Activated CD8-positive, alpha-beta memory T cell treated with anti-CD3 and anti-CD28 coated beads, Interleukin-2, amount 50 U/mL, for 4 hours (primary cell): ENCODE results near the gene RPTOR.
A peak's percentile ranks its signal among the peaks of the same experiment; 100 is the strongest.
"Not testable (repeated sequence)": the region's sequence is repeated elsewhere in the genome, so short reads cannot be mapped to it uniquely, and the experiment has no call there.

Experiments used
- DNase-seq: peaks from one replicate; pipeline ENCODE4 v3.0.0-alpha.2; 2020

The RPTOR gene

DNA sequence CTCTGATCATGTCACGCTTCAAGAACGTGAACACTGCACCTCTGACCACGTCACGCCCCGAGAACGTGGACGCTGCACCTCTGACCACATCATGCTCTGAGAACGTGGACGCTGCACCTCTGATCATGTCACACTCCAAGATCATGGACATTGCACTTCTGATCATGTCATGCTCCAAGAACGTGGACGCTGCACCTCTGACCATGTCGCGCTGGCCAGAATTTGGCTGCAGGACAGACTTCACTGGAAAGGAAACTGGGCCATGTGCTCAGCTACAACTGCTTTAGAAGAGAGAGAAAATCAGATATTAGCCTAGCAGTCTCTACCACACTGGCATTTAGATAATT lies 182.7 kb downstream of the RPTOR start:
- DNase-seq: no peak

DNA sequence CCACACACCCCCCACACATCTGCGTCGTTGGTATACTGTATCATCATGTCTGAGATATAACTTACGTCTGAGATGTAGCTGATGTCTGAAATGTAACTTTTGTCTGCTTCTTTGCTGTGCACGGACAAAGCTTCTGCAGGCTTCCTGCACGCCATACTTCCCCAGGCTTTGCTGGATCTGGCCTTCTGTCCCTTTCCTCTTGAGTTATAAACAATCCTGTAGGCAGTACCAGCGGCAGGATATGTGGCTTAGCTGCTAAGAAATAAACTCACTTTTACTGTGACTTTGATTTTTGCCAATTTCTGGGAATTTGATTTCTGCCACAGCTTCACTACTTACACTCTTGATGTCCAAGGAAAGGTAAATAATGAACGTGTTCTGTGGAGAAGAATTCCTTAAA lies 184.4 kb downstream of the RPTOR start:
- DNase-seq: no peak

DNA sequence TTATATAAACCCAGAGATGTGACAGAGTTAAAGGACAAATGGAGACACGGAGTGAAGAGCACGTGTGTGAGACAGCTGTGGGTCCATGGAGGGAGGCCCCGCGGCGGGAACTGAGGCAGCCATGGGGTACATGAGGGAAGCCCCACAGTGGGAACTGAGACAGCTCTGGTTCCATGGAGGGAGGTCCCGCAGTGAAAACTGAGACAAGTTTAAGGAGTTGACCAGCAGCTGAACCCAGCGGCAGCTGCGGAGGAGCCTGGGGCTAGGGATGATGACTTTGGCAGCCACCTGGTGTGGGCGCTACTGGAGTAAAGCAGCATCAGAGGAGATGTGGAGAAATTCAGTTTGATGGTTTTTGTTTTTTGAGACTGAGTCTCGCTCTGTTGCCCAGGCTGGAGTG lies 185.1 kb downstream of the RPTOR start:
- DNase-seq: no peak

DNA sequence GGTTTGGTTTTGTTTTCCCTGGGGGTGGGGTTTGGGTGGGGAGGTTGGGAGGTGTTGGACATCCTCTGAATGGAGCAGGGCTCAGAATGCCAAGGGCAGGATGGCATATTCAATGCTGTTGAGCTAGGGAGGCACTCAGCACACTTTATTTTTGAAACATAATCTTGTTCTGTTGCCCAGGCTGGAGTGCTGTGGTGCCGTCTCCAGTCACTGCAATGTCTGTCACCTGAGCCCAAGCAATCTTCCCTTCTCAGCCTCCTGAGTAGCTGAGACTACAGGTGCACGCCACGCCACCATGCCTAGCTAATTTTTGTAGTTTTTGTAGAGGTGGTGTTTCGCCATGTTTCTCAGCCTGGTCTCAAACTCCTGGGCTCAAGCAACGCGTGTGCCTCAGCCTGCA lies 186.1 kb downstream of the RPTOR start:
- DNase-seq: no peak

DNA sequence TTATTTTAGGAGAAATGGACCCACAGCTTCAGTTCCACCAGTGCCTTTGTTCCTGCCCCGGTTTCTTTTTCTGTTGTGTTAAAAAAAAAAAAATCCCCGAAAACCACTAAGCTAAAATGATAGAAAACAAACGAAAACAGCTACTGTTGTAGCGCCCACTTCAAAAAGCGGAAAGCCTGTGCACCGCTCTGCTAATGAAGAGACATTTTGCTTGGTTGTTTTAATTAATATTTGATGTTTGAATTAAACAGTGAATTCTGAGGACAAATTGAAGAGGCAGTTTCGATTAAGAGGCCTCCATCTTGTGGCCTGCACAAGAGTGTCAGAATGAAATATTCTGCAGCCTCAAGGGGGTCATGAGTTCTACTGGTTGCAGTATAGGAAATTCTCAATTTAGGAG lies 186.7 kb downstream of the RPTOR start:
- no peak for DNase-seq

DNA sequence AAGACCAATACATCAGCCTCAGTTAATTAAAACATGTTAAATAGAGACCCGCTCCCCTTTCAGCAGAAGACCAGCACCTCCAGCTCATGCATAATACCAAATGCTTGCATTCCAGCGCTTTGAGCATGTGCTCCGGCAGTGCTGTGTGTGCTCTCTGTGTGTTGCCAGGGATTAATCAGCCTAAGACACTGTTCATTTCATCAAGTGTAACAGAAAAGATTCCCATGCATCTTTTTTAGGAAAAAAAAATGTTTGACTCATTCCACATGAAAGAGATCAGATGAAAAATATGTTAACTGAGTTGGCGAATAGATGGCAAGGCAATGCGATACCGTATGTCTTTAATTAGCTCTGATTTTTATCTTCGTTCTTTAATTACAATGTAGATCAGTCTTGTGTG lies 187.6 kb downstream of the RPTOR start:
- no peak for DNase-seq

DNA sequence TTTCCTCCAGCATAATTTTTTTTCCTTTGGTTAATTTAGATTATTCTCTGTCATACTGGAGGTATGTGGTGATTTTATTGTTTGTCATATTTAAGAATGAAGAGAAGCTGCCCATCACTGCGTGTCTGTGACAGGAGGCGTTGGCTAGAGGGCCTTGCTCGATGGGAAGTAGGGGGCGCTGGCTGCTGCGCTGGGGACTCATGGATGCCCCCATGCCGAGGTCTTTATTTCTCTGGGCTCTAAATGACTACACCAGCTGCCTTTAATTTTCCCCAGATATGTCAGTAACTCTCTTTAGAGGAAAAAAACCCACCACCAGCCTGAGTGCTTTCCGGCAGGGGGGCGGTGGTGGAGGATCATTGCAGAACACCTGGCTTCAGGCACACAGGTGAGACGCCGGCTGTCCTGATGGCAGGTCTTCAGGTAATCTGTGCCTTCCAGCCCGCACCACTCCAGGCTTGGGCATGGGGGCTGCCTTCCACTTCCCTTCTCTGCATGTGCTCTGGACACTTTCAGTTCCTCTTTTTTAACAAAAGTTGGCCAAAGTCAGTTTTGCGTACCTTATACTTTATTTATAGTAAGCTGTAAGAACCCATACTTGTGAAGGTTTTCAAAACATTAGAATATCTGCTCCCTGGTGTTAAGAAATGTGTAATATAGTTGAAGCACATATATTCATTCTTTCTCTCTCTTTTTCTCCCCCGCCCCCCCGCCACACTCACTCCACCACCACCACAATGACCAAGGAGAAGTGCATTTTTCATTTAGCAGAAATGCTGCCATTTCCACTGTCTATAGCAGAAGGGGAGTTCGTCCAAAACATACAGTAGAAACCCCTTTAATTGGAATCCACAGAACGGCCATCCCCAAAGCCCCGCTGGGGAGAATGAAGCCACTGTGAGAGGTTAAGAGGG lies 192.7 kb downstream of the RPTOR start:
- no peak for DNase-seq

DNA sequence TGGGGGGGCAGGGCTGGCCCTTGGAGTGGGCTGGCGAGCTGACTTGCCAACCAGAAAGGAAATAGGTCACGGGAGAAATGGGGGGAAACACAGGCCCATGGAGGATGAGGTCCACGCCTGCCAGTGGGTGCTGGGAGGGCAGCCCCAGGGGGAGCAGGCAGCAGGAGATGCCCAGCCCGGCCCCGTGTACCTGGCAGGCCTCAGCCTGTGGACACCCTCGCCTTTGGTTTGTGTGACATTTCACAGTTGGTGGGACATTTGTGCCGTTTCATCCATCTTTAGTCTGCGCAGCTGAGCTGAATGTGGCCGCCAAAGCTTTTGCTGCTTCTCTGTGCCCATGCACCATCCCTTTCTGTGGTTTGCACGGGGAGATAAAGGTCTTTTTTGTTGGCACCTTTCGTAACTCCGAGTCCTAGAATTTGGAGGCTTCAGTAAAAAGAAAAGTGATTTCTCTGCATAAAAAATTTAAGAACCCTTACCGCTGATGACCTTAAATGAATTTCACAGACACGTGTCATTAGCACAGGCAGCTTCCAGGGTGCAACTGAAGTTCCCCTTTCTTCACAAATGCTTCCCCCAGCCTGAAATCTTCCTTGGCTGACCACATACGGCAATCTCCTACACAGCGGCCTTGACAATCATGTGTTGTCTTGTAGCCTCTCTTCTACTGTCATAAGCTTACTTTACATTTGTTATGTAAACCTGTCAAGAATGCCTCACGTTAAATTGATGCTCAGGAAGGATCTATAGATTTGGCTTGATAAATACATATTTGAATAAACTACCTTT lies 193.6 kb downstream of the RPTOR start:
- no peak for DNase-seq

DNA sequence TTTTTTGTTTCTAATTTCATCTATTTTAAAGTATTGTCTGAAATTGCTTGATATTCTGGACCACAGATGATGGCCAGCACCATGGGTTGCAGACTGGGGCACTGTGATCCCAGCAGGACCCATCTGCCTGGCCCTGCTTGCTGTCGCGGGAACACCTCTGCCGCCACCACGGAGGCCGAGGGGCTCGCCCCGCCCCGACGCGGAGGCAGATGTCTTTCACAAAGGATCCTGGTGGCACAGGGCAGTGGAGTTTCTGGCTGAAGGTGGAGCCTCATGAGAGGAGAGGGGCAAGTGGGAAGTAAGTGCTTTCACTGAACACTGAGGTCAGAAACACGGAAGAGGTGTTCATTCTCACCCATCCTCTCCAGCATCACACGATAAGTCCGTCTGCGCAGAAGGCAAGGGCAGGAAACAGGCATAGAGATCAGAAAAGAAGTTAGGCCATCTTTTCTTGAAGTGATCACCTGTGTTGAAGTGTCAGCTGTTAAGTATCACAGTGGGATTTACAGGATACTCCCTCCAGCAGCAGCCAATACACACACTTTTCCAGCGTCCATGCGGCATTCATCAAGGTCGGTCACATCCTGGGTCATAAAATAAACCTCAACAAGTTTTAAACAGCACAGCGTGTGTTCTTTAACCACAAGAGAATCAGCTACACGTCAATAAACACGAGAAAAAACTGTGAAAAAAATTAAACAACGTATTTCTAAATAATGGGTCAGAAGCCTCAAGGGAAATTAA lies 194.5 kb downstream of the RPTOR start:
- no peak for DNase-seq

DNA sequence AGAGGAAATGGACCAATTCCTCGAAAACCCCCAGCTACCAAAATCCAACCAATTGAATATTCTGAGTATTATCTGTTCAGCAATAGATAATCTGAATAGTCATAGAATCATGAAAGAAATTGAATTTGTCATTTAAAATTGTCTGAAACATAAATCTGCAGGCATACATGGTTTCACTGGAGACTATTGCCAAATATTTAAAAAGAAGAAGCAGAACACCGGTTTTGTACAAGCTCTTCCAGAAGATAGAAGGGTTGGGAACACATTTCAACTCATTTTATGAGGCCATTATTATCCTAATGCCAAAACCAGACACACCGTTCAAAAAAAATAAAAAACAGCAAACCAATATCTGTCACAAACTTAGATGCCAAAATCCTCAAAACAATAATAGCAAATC lies 195.5 kb downstream of the RPTOR start:
- no peak for DNase-seq

DNA sequence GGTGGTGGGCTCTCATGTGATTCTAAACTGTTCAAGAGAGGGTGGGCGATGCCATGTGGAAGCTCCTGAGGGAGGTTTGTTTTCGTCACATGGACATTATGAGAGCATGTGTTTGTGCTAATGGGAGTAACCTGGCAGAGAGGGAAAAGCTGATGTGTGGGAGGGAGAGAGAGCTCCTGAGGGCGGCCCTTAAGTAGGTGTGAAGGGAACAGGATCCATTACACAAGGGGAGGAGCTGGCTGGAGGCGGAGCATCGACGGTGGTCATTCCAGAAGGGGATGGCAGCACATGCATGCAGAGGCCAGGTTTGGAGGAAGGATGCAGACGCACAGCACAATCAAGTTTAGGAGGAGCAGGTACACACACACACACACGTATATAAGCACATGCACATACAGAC lies 197.5 kb downstream of the RPTOR start:
- DNase-seq: no peak

DNA sequence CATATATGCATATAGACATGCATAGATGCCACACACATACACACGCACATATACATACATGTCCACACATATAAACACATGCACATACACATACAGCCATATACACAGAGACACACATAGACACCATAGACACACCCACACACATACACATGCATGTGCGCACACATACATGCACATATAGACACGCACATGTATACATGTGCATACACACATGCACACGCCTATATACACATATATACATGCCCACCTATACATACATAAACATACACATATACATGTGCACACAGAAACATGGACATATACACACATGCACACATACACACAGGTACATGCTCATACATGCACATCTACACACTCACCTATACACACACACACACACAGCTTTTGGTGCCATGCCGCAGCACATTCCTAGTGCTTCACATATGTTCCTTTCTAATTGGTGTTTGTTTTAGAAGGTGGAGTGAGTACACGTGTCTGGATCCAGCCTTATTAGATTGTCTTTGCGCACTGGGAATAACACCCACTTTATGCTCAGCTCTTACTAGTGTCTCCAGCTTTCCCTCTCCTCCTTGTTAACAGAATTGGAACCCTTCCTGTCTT lies 198.0 kb downstream of the RPTOR start:
- DNase-seq: no peak

DNA sequence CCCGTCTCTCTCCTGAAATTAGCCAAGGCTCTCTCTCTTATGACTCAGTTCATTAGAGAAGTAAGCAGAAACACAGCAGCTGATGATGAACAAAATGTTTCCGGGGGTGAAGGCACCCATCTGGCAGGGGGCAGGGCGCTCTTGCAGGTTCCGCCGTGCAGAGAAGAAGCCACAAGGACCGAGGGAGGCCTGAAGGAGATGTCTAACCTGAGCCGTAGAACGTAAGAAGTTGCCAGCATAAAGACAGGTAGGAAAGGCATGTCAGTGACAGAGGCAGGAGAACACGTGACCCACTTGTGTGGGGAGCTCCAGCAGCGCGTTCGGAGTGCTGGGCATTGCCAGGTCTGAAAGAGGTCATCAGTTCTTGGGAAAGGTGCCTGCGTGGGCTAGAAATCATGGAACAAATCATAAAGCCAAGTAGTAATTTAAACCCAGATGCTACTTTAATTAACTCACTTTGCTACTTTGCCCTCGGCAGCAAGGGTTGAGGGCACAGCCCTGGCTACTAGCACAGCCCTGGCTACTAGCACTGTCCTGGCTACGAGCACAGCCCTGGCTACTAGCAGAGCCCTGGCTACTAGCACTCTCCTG lies 198.6 kb downstream of the RPTOR start:
- peak; percentile 40 for DNase-seq

DNA sequence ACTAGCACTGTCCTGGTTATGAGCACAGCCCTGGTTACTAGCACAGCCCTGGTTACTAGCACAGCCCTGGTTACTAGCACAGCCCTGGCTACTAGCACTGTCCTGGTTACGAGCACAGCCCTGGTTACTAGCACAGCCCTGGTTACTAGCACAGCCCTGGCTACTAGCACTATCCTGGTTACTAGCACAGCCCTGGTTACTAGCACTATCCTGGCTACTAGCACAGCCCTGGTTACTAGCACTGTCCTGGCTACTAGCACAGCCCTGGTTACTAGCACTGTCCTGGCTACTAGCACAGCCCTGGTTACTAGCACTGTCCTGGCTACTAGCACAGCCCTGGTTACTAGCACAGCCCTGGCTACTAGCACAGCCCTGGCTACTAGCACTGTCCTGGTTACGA lies 199.3 kb downstream of the RPTOR start:
- DNase-seq: not testable (repeated sequence)

DNA sequence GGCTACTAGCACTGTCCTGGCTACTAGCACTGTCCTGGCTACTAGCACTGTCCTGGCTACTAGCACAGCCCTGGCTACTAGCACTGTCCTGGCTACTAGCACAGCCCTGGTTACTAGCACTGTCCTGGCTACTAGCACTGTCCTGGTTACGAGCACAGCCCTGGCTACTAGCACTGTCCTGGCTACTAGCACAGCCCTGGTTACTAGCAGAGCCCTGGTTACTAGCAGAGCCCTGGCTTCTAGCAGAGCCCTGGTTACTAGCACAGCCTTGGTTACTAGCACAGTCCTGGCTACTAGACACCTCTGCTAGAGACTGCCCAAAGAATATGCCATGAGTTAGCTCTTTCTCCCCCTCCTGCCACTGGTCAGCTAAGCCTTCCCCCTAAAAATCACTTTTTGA lies 200.1 kb downstream of the RPTOR start:
- not testable (repeated sequence) for DNase-seq

DNA sequence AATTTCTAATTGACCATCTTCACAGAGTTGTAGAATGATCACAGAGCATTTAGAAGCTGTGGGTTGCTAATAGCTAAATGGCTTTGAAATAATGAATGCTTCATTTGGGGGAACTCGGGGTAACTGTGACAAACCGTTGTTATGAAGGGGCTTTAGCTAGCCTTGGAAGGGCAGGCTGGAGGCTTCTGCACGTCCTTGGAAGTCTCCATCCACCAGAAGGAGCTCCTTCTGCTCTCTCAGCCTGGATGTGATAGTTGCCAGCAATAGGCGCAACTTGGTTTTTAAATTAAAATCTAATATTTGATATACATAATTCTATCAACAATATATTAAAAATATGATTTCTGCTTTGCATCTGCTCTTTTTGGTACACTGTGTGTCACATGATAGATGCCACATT lies 200.5 kb downstream of the RPTOR start:
- no peak for DNase-seq

DNA sequence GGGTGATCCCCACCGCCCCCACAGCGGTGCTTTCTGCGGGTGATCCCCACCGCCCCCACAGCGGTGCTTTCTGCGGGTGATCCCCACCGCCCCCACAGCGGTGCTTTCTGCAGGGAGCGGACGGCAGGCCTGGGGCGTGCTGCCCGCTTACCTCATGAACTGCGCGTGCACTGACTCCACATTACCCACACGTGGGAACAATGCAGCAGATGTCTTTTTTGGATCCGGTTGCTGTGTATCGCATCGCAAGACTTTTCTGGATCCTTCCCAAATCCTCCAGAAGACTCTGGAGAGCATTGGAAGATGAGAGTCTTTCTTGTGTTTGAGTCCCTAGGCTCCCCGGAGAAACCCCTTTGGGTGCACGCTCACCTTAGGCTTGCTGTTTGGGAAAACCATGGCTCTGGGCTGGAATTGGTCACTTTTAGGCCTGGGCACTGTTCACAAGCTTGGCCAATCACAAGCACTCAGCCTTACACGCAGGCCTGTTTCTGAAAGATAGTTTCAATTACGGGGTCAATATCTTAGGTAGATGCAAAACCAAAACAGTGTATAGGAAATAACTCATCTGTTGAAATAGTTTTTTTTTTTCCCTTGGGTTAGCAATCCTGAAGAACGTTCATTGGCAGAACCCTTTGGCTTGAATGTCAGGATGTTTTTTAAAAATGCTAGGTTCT lies 201.8 kb downstream of the RPTOR start:
- no peak for DNase-seq

DNA sequence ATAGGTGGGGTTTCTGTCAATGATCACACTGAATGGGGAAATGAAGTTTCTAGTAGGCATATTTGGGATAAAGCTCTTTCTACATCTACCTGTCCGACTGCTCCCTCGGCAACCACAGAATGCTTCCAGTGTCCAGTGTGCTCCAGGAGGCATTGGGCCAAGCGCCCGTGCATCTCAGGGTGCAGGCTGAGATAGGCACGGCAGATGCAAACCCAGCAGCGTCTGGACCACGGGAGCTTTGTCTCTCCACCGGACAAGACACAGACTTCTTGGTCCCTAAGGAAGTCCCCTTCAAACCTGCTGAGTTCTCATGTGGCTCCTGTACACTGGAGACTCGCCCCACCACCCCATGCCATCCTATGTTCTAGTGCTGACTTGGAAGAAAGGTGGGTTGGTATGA lies 202.8 kb downstream of the RPTOR start:
- no peak for DNase-seq

DNA sequence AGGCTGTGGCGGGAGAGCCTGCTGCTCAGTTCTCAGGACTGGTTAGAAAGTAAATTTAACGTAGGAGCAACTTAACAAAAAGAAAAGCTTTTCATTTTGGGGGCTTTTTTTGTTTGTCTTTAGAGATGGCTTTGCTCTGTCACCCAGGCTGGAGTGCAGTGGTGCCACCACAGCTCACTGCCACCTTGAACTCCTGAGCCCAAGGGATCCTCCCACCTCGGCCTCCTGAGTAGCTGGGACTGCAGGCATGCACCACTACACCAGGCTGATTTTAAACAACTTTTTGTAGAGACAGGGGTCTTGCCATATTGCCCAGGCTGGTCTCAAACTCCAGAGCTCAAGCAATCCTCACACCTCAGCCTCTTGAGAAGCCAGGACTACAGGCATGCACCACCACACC lies 205.0 kb downstream of the RPTOR start:
- no peak for DNase-seq

DNA sequence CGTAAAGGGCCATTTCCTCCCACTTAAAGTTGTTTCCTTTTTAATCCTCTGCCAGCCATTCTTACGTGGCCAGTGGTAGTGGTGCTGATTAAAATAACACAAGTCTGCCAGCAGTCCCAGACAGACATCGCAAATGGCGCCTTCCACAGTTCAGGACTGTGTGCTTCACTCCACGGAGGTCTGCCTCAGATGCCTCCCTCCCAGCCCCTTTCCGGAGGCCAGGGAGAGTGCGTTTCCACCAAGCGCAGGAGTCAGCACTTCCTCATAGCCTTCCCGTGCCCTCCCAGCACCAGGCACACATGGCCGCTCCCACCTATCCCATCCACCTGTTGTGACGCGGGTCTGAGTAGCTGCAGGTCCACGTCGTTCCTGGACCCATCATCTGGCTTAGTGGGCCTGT lies 205.6 kb downstream of the RPTOR start:
- DNase-seq: no peak

DNA sequence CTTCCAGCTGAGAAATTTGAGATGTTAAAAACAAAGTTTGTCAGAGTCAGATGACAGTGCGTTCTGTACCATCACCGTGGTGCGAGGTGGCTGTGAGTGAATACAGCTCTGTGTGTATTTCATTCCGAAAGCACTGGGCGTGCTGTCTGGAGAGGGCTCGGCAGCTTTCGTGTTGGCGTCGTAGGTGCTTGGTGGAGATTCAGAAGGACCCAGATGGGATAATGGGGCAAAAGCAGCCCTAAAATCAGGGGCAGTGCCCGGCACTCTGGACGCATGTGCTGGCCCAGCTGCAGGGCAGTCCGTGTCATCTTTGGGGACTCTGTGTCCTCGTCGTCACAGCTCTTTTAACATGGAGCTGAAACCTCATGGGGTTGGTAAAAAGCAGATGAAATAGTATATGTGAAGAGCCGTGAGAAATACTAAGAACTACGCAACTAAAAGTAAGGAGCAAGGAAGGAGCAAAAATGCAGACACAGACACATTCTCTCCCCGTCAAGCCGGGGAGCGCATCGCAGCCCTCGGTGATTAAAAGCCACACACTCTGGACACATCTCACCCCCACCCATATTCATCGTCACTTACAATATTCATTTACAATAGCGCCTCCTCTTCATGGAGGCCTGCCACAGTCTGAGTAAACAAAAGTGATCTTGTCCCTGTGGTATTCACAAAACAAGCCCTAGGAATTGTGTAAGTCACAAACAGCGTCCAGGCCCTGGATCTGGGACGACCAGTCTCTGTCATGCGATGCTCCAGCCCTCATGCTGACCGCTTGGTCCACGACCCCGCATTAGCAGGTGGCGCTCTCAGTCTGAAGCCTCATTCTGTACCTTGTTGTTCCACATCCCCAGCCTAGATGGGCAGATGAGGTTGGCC lies 206.7 kb downstream of the RPTOR start:
- no peak for DNase-seq
